Measurements from ENCODE around the gene FOXP1.
"Not testable (repeated sequence)": the region's sequence is repeated elsewhere in the genome, so short reads cannot be mapped to it uniquely, and the experiment has no call there.

GRCh38 chr3:71526448-71526847 is 57.1 kb downstream of the FOXP1 start:
- TF ChIP-seq ID3 (CRISPR knock-in tag; IDR thresholded peaks at IDR 0.05); ID3 (tag; IDR thresholded peaks at IDR 0.05); POLR2A (conservative IDR thresholded peaks at IDR 0.05); HCFC1 (IDR thresholded peaks at IDR 0.05; ENCODE audit: low read depth, low read length); ZNF609 (CRISPR knock-in tag; IDR thresholded peaks at IDR 0.05; ENCODE audit: borderline replicate concordance); ESRRA (IDR thresholded peaks at IDR 0.05; ENCODE audit: borderline replicate concordance, low read depth); CEBPB (tag; IDR thresholded peaks at IDR 0.05); CHD4 (IDR thresholded peaks at IDR 0.05; ENCODE audit: insufficient read depth, insufficient replicate concordance, low read depth, low read length, poor library complexity, severe bottlenecking); ETV1 (tag; conservative IDR thresholded peaks at IDR 0.05; ENCODE audit: low read depth); SRF (CRISPR knock-in tag; IDR thresholded peaks at IDR 0.05); RNF219 (CRISPR knock-in tag; IDR thresholded peaks at IDR 0.05); RBBP5 (IDR thresholded peaks at IDR 0.05; ENCODE audit: borderline replicate concordance, insufficient read depth, low read length, poor library complexity, severe bottlenecking); ARHGAP35 (IDR thresholded peaks at IDR 0.05; ENCODE audit: partially characterized antibody); SP1 (CRISPR knock-in tag; IDR thresholded peaks at IDR 0.05): not testable (repeated sequence)
- TF ChIP-seq, protein P1, sequence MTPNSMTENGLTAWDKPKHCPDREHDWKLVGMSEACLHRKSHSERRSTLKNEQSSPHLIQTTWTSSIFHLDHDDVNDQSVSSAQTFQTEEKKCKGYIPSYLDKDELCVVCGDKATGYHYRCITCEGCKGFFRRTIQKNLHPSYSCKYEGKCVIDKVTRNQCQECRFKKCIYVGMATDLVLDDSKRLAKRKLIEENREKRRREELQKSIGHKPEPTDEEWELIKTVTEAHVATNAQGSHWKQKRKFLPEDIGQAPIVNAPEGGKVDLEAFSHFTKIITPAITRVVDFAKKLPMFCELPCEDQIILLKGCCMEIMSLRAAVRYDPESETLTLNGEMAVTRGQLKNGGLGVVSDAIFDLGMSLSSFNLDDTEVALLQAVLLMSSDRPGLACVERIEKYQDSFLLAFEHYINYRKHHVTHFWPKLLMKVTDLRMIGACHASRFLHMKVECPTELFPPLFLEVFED (CRISPR knock-in tag; conservative IDR thresholded peaks at IDR 0.05), result not testable (repeated sequence)
